ENCODE results near the gene INS.
"Not testable (repeated sequence)": the region's sequence is repeated elsewhere in the genome, so short reads cannot be mapped to it uniquely, and the experiment has no call there.

The INS gene

GRCh38 chr11:2179516-2179915 lies 18.5 kb upstream of the INS start:
- TF ChIP-seq CTCF (IDR thresholded peaks at IDR 0.05; ENCODE audit: low read depth, low read length), result no peak
- H3K4me3 ChIP-seq (ENCODE audit: low read depth, low read length), result no peak overlapping the region

- H3K4me3 ChIP-seq (ENCODE audit: low read depth, low read length), result no peak overlapping the region
- no peak for TF ChIP-seq CTCF (IDR thresholded peaks at IDR 0.05; ENCODE audit: low read depth, low read length)
Observed at GRCh38 chr11:2178906-2179494, 18.0 kb upstream of the INS start.

GRCh38 chr11:2178055-2178773 lies 17.2 kb upstream of the INS start:
- not testable (repeated sequence) for H3K4me3 ChIP-seq (ENCODE audit: low read depth, low read length)

- no peak for TF ChIP-seq CTCF (IDR thresholded peaks at IDR 0.05; ENCODE audit: low read depth, low read length)
- no peak overlapping the region for H3K4me3 ChIP-seq (ENCODE audit: low read depth, low read length)
Observed at GRCh38 chr11:2177076-2177475, 16.1 kb upstream of the INS start.

GRCh38 chr11:2176389-2176900 lies 15.4 kb upstream of the INS start:
- no peak for TF ChIP-seq CTCF (IDR thresholded peaks at IDR 0.05; ENCODE audit: low read depth, low read length)

GRCh38 chr11:2175659-2176058 lies 14.7 kb upstream of the INS start:
- TF ChIP-seq CTCF (IDR thresholded peaks at IDR 0.05; ENCODE audit: low read depth, low read length), result no peak
- no peak overlapping the region for H3K4me3 ChIP-seq (ENCODE audit: low read depth, low read length)

More at GRCh38 chr11:2176389-2176900, 15.4 kb upstream of the INS start:
- H3K4me3 ChIP-seq (ENCODE audit: low read depth, low read length), result no peak overlapping the region

GRCh38 chr11:2174361-2174760 lies 13.4 kb upstream of the INS start:
- TF ChIP-seq CTCF (IDR thresholded peaks at IDR 0.05; ENCODE audit: low read depth, low read length), result no peak
- H3K4me3 ChIP-seq (ENCODE audit: low read depth, low read length), result no peak overlapping the region

All from WI38 (cell line).